ENCODE results near the gene PCAT6.
"Not testable (repeated sequence)": the region's sequence is repeated elsewhere in the genome, so short reads cannot be mapped to it uniquely, and the experiment has no call there.

The PCAT6 gene

DNA sequence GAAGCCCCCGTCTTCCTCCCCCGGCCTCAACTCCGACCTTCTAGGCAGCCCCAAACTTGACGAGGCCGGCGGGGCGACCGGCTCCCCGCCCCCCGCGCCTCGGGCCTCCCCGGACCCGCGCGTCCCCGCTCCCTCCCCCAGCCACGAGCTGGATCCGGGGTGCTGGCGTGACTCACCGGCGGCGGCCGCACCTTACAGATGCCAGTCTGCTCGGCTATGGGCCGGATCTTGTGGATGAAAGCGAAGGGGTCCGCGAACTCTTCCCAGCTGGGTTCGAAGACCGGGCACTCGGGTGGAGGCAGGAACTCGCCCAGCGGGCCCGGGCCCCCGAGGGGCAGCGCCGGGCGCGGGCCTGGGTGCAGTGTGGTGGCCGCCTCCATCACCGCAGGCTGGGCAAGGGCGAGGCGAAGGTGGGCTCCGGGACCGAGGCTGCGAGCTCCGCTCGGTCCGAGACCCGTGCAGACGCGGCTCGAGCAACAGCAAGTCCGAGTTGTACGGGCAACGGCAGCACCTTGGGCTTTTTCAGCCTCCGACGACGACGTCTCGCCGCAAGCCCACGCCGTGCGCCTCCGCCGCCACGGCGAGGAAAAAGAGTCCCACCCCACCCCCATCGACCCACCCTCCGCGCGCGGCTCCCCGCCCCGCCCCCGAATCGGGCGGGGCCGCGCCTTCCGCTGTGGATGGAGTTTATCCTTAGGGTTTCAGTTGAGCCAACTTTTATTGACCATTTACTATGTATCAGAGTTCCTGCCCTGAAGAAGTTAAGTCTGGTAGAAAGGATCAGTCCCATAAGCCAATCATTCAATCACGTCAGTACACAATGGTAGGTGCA is 2.6 kb upstream of the PCAT6 start, which contains the start of gene KDM5B:
Gene KDM5B, minus strand, starts transcription at position 496 of the 832 bp plus-strand sequence. Its CDS starts 116 bp downstream, at position 380.
- DNase-seq: peak; percentile 53

DNA sequence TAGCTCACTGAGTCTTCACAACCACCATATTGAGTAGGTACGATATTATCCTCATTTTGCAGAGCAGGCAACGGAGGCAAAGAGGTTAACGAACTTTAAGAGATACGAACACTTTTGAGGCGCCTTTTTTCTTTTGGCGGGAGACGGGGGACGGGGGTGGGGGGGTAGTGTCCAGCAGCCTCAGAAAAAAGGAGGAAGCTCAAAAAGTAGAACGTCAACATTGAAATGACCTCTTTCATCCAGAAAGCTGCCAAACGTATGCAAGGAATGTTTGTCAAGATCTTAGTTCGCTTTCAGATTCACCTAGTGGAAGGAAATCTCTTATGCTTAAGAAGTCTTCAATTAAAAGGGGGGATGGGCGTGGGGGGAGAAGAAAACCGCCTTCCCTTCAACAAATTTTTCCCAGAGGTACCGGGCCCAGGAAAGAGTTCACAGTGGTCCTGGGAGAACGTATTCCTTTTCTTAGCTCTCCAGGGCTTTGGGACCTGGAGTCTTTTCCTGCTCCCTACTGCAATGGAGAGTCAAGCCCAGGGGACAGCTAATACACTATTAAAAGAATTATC is 1.1 kb upstream of the PCAT6 start:
- no peak for DNase-seq

DNA sequence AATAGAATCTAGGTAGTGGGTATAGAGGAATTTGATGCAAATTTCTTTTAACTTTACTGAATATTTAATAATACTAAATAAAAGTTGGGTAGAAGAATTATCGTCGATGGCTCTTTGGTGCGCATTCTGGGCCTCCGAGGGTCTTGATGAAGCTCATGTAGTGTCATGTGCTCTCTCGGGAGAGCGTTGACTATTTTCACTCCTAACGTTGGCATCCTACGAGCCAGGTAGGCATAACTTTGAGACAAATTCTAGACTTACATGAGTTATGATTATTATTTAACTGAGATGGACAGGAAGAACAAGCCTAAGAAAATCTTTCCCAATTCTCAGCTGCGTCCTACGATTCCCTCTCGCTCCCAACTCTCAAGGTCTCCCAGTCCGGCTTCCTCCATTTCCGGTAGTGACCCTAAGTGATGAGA is 550 bp upstream of the PCAT6 start:
- no peak for DNase-seq

DNA sequence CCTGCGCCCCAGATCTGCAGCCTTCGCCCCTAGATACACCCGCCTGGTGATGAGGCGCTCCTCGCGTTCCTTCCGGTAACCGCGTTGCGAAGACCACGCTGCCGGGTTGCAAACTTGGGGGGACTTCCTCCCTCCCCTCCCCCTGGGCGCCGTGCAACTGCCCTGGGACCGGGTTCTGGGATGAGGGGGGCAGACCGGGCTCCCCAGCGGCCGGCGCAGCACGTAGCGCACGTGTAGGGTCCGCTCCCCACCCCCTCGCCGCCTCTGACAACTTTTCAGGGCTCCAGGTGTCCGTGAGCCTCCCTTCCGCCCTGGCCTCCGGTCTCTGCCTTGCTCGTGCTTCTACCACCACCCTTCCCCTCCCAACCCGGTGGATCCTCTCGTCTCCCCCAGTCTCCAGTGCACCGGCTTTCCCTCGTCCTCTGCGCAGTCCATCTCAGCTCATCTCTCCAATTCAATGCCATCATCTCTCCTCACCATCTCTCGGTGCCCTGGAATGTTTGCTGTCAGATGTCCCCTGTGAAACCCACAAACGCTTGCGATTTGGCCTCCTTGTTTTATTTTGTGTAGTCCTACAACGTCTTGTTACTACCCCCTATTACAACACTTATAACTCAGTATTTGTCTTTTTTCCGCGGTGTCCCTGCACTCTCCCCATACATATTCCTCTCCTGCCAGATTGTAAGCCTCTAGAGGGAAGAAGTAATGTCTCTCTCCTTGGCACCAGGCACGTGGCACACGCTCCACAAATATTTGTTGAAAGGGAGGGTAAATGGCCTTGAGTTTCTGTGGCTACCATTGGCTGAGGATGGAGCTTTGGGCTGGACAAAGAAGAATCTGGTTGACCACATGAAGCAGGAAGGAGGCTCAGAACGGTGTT is 782 bp downstream of the PCAT6 start:
- peak; percentile 24 for DNase-seq

DNA sequence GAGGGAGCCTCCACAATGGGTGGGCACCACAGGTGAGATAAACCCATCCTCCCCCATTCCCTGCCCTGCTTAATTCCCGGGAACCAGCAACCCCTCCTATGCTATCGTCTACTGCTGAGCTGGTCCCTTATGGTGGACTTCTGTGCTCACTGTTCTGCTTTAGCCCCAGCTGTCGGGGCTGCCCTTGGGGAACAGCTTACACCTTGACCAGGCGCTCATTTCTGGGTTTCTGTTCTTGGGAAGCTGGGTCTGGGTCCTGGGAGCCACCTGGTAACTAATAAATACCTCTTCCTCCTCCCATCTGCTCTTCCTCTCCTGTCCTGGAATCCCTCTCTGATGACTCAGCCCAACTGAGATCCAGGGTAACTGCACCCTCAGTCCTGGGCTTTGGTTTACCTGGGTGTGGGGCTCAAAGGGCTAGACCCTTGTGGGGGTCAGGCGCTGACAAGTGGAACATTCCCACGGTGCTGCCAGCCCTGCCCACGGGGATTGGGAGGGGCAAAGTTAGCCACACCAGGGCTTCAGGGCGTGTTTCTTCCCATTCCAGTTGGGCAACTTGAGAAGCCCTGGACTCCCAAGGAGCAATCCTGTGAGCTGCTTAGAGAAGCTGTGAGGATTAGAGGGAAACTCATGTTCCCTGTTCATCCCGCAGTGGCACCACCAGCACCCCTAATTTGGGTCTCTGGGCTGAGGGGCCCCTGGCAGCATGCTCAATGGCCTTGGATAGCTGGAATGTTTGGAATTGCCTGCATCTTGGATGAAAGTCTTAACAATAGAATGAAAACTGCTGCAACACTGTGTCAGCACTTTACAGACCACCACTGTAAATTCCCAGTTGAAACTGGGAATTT is 1.6 kb downstream of the PCAT6 start:
- DNase-seq: no peak

DNA sequence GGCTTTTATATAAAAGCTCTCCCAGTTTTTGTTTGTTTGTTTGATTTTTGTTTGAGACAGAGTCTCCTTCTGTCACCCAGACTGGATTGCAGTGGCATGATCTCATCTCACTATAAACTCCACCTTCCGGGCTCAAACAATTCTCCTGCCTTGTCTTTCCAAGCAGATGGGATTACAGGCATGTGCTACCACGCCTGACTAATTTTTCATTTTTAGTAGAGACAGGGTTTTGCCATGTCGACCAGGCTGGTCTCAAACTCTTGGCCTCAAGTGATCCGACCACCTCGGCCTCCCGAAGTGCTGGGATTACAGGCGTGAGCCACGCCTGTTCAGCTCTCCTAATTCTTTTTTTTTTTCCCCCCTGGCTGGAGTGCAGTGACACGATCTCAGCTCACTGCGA is 4.4 kb downstream of the PCAT6 start:
- DNase-seq: no peak

DNA sequence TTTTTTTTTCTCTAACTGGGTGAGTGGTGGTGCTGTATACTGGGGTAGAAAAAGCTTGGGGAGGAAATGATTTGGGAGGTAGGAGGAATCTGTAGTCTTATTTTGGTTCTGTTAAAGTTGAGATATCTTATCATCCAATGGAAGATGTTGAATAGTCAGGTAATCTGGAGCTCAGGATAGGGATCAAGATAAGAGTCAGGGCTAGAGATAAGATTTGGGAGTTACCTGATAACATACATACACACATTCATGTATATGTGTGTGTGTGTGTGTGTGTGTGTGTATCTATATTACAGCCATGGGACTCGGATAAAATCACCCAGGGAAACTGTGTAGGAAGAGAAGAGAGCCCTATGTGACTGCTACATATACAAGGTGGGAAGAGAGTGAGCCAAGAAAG is 8.1 kb downstream of the PCAT6 start:
- no peak for DNase-seq

DNA sequence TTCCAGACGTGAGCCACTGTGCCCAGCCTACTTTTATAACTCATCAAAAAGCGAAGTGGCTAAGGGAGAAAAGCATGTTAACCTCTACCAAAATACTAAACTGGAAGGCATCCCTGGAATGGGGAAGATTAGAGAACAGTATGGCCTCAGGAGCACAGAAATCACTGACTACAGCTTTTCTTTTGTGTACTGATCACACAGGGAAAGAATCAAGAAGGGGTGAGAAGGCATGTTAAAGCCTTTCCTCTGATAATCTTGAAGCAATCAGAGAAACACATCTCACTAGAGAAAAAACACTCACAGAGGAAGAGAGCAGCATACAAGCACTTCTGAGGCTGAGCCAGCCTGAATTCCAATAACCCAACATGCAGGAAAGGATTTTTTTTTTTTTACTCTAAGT is 10.7 kb downstream of the PCAT6 start:
- no peak for DNase-seq

DNA sequence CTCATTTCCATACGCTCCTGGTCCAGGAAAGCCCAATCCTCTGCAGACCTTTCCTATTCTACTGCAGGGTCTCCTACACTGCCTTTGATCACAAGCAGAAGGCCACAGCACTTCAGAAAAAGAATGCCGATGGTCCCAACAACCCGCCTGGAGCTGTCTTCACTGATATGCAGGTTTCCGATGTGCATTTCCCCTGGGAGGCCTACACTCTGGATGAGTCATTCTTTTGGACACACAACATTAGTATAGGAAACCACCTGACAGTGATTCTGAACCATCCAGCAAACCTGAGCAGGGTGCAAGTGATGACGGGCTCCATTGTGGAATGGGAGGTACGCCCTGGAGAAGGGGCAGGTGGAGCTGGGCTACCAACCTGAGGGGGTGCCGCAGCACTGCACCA is 15.0 kb downstream of the PCAT6 start:
- no peak for DNase-seq

DNA sequence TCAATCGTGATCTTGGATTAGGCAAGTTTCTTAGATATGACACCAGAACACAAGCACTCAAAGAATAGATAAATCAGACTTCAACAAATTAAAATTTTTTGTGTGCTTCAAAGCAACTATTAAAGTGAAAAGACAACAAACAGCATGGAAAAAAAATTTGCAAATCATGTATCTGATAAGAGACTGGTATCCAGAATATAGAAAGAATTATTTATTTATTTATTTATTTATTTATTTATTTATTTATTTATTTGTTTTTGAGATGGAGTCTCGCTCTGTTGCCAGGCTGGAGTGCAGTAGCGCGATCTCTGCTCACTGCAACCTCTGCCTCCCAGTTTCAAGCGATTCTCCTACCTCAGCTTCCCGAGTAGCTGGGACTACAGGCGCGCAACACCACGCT is 18.5 kb downstream of the PCAT6 start:
- not testable (repeated sequence) for DNase-seq

DNA sequence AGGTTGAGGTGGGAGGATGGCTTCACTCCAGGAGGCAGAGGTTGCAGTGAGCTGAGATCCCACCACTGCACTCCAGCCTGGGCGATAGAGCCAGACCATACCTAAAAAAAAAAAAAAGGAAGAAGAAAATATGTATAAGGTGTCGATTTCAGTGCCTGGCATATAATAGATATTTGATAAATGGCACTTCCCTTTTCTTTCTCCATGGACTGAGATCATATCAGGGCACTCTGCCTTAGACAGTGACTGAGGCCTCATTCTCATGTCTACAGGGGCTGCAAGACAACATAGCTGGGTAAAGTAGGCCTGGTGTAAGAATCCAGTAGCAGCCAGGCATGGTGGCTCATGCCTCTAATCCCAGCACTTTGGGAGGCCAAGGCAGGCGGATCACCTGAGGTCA is 21.2 kb downstream of the PCAT6 start:
- DNase-seq: no peak

DNA sequence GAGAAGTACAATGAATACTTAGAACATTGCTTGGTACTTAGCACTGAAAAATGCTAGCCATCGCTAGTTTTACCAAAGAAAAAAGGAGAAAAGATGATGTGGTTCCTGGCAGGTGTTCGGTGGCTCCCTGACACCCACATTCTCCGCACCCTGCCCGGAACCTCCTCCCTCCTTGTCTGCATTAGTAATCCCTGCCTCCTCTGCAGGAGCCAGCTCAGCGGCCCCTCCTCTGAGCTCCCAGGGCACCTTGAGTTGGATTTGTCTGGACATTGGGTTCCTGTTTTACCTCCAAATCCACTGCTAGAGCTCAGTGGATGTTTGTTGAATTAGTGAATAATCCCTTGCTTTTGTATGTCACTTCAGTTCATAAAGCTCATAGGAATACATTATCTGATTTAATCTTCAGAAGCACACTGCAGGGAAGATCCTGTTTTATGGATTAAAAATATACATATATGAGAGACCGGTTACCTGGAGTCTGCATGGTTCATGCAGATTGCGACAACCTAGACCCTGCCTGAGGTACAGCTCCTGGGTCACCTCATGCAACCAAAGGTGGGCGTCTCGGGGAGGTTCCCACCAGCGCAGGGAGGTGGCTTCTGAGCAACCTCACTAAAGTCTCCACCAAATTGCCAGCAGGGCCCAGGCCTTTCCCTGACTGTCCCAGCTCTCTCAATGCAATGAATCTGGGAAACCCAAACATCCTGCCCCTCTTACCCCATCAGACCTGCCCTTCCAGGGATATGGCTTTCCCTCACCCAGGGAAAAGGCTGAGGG is 24.2 kb downstream of the PCAT6 start:
- no peak for DNase-seq

DNA sequence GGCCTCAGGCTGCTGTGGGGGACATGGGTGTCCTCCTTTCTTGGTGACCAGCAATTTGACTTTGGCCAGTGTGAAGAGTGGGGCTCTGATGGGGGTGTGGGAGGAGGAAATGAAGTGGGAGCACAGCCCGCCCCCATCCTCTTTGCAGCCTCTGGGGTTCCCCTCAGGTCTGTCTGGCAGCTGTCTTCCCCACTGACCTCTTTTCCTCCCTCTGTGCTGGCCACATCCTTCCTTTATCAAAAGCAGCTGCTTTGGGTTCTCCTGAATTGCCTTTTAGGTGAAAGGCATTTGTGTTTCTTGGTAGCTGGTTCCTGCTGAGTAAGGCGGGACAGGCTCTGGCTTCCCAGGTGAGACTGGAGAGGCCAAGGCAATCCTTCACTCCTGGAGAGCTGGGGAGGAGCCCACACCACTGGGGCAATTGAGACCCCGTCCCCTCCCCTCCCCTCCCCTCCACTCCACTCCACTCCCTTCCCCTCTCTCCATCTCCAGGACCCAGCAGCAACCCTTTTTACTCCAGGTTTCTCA is 24.9 kb downstream of the PCAT6 start:
- DNase-seq: peak; percentile 19

DNA sequence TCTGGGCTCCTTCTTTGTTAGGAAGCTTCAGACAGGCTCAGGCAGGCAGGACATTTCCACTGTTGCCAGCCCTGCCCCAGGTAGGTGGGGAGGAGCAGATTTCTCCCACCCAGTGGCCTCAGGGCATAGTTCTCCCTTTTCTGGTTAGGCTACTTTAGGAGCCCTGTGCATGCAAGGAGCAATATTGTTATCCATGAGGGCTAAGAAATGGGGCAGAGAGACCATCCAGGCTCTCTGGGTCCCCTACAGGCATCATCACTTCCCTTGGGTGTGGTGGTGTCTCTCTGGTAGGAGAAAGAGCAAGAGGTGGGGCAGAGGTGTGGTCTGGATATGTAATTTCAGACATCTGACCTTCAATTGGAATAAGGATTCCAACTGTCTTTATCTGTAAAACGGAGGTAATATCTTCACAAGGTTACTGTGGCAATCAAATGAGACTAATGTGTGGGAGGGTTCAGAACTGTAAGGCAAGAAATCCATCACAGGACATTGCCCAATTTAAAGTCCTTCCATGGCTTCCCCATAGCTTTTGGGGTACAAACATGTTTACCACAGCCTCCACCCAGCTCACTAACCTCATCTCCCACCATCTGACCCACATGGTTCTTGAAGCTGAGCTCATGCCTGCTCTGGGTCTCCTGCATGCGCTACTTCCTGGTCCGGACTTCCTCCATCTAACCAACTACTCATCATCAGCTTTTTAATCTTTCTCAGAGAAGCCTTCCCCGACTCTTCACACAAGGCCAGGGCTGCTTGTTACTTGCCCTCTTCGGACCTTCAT is 26.1 kb downstream of the PCAT6 start:
- DNase-seq: no peak

DNA sequence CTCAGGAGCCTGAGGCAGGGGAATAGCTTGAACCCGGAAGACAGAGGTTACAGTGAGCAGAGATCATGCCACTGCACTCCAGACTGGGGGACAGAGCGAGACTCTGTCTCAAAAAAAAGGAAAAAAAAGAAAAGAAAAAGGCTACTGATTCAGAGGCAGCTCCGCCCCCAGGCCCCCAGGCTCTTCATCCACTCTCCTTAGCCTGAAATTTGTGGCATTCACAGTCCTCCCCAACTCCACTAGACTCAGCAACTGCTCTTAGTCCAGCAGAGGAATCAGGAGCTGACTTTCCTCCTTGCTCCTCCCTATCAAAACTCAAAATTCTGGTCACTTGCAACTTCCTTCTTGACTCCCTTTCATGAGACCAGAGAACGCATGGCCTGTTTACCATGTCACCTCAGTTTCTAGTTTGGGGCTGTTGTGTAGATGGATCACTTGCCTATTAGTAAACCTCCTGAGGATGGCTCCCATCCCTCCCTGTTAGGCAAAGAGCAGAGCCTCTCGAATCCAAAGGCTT is 27.1 kb downstream of the PCAT6 start:
- DNase-seq: no peak

DNA sequence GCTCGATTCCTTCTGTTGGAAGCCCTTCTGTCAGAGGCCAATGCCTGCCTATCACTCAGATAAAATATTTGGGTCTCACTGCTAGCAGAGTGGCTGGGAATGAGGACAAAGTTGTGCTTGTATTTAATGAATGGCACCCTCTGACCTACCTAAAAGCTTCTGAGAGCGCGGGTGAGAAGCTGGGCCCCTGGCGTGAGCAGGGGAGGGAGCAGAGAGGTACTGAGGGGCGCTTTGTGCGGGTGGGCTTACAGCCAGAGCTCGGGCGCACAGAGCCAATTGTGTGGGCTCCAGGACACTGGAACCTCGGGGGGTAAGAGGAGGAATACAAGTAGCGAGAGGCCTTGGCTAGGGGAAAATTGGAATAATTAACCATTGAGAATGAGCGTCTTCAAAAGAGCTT is 32.3 kb downstream of the PCAT6 start:
- DNase-seq: no peak

DNA sequence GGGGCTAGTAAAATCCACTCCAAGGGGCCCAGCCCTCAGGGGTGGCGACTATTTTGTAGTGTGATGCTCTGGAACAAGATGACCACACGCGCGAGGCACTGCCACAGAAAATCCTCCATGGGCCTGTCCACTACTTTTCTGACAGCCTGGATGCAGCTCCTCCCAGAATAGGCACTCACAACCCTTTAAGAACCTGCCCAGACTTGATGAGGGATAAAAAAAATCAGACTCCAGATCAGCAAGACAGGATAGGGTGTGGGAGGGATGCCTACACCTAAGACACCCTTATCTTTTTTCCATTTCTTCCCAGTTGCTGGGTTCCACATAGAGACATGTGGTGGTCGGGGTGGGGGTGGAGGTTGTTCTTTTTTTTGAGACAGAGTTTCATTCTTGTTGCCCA is 33.5 kb downstream of the PCAT6 start:
- no peak for DNase-seq

DNA sequence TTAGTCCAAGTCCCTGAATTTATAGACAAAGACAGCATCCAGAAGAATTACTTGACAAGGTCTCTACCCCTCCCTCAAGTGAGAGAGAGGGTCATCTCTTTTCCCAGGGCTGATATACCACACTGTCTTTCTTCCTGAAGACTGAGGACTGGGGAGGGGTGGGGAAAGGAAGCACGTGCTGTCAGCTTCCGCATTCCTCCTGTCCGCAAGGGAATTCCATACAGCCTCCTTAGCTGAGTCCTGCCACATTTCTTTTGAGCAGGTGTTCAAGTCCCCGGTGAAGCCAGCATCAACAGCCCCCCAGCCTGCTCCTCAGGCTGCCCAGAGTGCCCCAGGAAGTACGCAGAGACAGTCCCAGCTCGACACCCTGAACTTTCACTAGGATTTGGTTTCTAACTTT is 34.2 kb downstream of the PCAT6 start:
- no peak for DNase-seq

DNA sequence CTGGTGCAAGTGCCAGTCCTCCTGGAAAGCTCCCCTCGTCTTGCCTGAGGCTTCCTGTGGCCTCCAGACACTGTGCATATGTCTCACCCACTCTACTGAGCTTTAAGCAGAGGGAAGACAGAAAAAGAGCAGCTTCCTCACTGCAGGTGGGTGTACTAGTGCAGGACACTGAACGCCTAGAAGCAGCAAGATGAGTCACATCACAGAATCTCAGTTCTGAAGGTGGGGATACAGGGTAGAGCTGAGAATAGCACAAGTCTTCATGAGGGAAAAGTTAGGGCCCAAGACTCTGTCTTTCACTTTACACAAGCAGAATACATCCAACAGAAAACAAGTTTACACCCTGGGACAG is 37.4 kb downstream of the PCAT6 start:
- no peak for DNase-seq

DNA sequence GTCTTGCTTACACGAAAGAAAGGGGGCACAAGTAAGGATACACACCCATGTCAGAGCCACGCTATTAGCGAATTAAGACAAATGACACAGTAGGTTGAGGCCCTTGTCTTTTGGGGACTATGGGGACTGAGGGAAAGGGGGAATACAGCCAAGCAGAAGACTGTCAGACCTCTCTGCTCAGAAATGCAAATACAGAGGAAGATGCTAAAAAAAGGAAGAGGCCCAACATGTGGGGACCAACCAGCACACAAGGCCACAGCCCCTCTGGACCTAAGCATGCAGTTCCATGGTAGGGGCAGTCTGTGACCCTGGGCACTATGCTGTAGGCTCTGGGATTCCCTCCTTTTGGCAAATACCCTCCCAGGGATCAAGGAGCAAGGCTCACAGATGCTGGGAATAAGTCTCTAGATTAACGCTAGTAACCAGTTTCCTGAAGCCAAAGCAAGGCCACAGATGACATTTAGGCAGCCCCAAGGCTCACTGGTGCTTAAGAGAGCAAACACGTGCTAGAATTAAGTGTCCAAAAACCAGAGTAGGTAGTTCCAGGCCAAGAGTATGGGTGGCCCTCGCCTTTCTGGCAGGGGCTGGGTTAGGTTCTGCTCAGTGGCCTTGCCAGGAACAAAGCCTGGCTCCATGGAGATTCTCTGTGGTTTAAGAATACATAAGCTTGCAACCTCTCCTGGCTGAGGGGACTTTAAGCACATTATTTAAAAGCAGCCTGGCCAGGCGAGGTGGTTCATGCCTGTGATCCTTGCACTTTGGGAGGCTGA is 40.0 kb downstream of the PCAT6 start:
- no peak for DNase-seq
